Fibroblast of villous mesenchyme (primary cell): ENCODE measurements around the gene VPS37B. TPM values are rescaled to one million over a fixed set of nuclear protein-coding genes. Genes with fewer than 3 reads are reported as not detected.

ENCODE experiments used
- DNase-seq: peaks from one replicate; pipeline ENCODE4 v3.0.0-alpha.2; 2010; ENCODE audit warnings: low read depth
- H3K4me3 ChIP-seq: 2 replicates; pipeline ENCODE4 v1.5.1; 2011; ENCODE audit warnings: low read depth, mild to moderate bottlenecking, low read length
- CTCF ChIP-seq: IDR thresholded peaks from 2 replicates; pipeline ENCODE4 v1.5.1; 2012; ENCODE audit warnings: low read depth, mild to moderate bottlenecking, low read length; ENCODE audit not compliant: insufficient read depth
- total RNA-seq: library from RNA; depleted of rRNA; stranded (reverse); fragments of >200 nt; gene quantifications from 2 replicates; pipeline ENCODE4 v1.2.3, GENCODE V29; 2012

The VPS37B gene
- total RNA-seq, 1 donor, result 21.2 TPM

- H3K4me3 ChIP-seq, result no peak overlapping the region
- no peak for DNase-seq
- no peak for TF ChIP-seq CTCF
Observed at GRCh38 chr12:122853582-122854245, 42.2 kb downstream of the VPS37B start.

- H3K4me3 ChIP-seq, result no peak overlapping the region
- no peak for DNase-seq
- no peak for TF ChIP-seq CTCF
Observed at GRCh38 chr12:122852336-122853275, 43.3 kb downstream of the VPS37B start.

GRCh38 chr12:122851820-122852219 lies 44.1 kb downstream of the VPS37B start:
- no peak for TF ChIP-seq CTCF
- peak; percentile 66 for DNase-seq
- no peak overlapping the region for H3K4me3 ChIP-seq

- TF ChIP-seq CTCF, result no peak
- no peak for DNase-seq
- no peak overlapping the region for H3K4me3 ChIP-seq
Observed at GRCh38 chr12:122850695-122851350, 45.1 kb downstream of the VPS37B start.

- DNase-seq, result no peak
- no peak for TF ChIP-seq CTCF
- no peak overlapping the region for H3K4me3 ChIP-seq
Observed at GRCh38 chr12:122850048-122850445, 45.9 kb downstream of the VPS37B start.

- no peak for TF ChIP-seq CTCF
- DNase-seq, result no peak
- no peak overlapping the region for H3K4me3 ChIP-seq
Observed at GRCh38 chr12:122849352-122850047, 46.4 kb downstream of the VPS37B start.
